Measurements from ENCODE around the gene PCED1B. TPM values are rescaled to one million over a fixed set of nuclear protein-coding genes. Genes with fewer than 3 reads are reported as not detected.

Gene PCED1B
- total and polyA plus RNA-seq, 9 donors: 0.22 to 0.94 (median 0.53) TPM

- H3K4me1 ChIP-seq (ENCODE audit: control insufficient read depth, insufficient read depth, low read length): no peaks in the 10 kb centered on the region
- no peaks in the 10 kb centered on the region for H3K9me3 ChIP-seq (replicated peaks; ENCODE audit: control insufficient read depth, low read depth, low read length)
- H3K27me3 ChIP-seq (ENCODE audit: control insufficient read depth, insufficient read depth, low read length): peaks cover 2% of the 10 kb centered on the region
- H3K4me3 ChIP-seq (ENCODE audit: low read length): no peak overlapping the region
- no peaks in the 10 kb centered on the region for H3K36me3 ChIP-seq (ENCODE audit: control insufficient read depth, insufficient read depth, low read length)
- no peak overlapping the region for H3K27ac ChIP-seq (ENCODE audit: low read length)
- no peak for DNase-seq
- WGBS (ENCODE audit: insufficient coverage): 80% methylated on average over 1 of the region's 1 CpG
These were observed 12.2 kb upstream of the PCED1B start for GRCh38 chr12:47067176-47067575.

- Histone ChIP-seq H3K27ac (ENCODE audit: low read length) (no peak overlapping the region), H3K36me3 (ENCODE audit: control insufficient read depth, insufficient read depth, low read length) (no peaks in the 10 kb centered on the region), H3K4me1 (ENCODE audit: control insufficient read depth, insufficient read depth, low read length) (no peaks in the 10 kb centered on the region), H3K9me3 (replicated peaks; ENCODE audit: control insufficient read depth, low read depth, low read length) (no peaks in the 10 kb centered on the region), H3K27me3 (ENCODE audit: control insufficient read depth, insufficient read depth, low read length) (peaks cover 2% of the 10 kb centered on the region), H3K4me3 (ENCODE audit: low read length) (no peak overlapping the region)
- WGBS (ENCODE audit: insufficient coverage): 0% methylated on average over 1 of the region's 5 CpGs
- no peak for DNase-seq
These were observed 11.5 kb upstream of the PCED1B start for GRCh38 chr12:47067771-47068431.

GRCh38 chr12:47068539-47068938 is 10.9 kb upstream of the PCED1B start:
- no peak overlapping the region for H3K27ac ChIP-seq (ENCODE audit: low read length)

GRCh38 chr12:47070310-47070709 is 9.1 kb upstream of the PCED1B start:
- no CpG with 5 or more reads among the region's 1 CpG for WGBS (ENCODE audit: insufficient coverage)
- Histone ChIP-seq H3K36me3 (ENCODE audit: control insufficient read depth, insufficient read depth, low read length) (no peaks in the 10 kb centered on the region), H3K4me3 (ENCODE audit: low read length) (no peak overlapping the region), H3K27me3 (ENCODE audit: control insufficient read depth, insufficient read depth, low read length) (peaks cover 2% of the 10 kb centered on the region), H3K4me1 (ENCODE audit: control insufficient read depth, insufficient read depth, low read length) (no peaks in the 10 kb centered on the region), H3K27ac (ENCODE audit: low read length) (no peak overlapping the region), H3K9me3 (replicated peaks; ENCODE audit: control insufficient read depth, low read depth, low read length) (no peaks in the 10 kb centered on the region)
- DNase-seq: no peak

More at GRCh38 chr12:47068539-47068938, 10.9 kb upstream of the PCED1B start:
- no peaks in the 10 kb centered on the region for H3K4me1 ChIP-seq (ENCODE audit: control insufficient read depth, insufficient read depth, low read length)
- H3K9me3 ChIP-seq (replicated peaks; ENCODE audit: control insufficient read depth, low read depth, low read length): no peaks in the 10 kb centered on the region
- peaks cover 2% of the 10 kb centered on the region for H3K27me3 ChIP-seq (ENCODE audit: control insufficient read depth, insufficient read depth, low read length)
- H3K36me3 ChIP-seq (ENCODE audit: control insufficient read depth, insufficient read depth, low read length): no peaks in the 10 kb centered on the region
- H3K4me3 ChIP-seq (ENCODE audit: low read length): no peak overlapping the region
- 37% methylated on average over 5 of the region's 6 CpGs for WGBS (ENCODE audit: insufficient coverage)
- no peak for DNase-seq

- Histone ChIP-seq H3K4me3 (ENCODE audit: low read length) (no peak overlapping the region), H3K4me1 (ENCODE audit: control insufficient read depth, insufficient read depth, low read length) (no peaks in the 10 kb centered on the region), H3K9me3 (replicated peaks; ENCODE audit: control insufficient read depth, low read depth, low read length) (no peaks in the 10 kb centered on the region), H3K36me3 (ENCODE audit: control insufficient read depth, insufficient read depth, low read length) (no peaks in the 10 kb centered on the region), H3K27me3 (ENCODE audit: control insufficient read depth, insufficient read depth, low read length) (peaks cover 2% of the 10 kb centered on the region), H3K27ac (ENCODE audit: low read length) (no peak overlapping the region)
- DNase-seq: no peak
- 64% methylated on average over 2 of the region's 5 CpGs for WGBS (ENCODE audit: insufficient coverage)
These were observed 8.1 kb upstream of the PCED1B start for GRCh38 chr12:47071241-47071852.

- H3K27ac ChIP-seq (ENCODE audit: low read length): no peak overlapping the region
- H3K4me1 ChIP-seq (ENCODE audit: control insufficient read depth, insufficient read depth, low read length): peaks cover 4% of the 10 kb centered on the region
- DNase-seq: no peak
- WGBS (ENCODE audit: insufficient coverage): no CpG with 5 or more reads among the region's 3 CpGs
- H3K9me3 ChIP-seq (replicated peaks; ENCODE audit: control insufficient read depth, low read depth, low read length): no peaks in the 10 kb centered on the region
- H3K36me3 ChIP-seq (ENCODE audit: control insufficient read depth, insufficient read depth, low read length): no peaks in the 10 kb centered on the region
- peaks cover 10% of the 10 kb centered on the region for H3K27me3 ChIP-seq (ENCODE audit: control insufficient read depth, insufficient read depth, low read length)
- H3K4me3 ChIP-seq (ENCODE audit: low read length): no peak overlapping the region
These were observed 5.5 kb upstream of the PCED1B start for GRCh38 chr12:47073951-47074350.

GRCh38 chr12:47074757-47075156 is 4.7 kb upstream of the PCED1B start:
- no peaks in the 10 kb centered on the region for H3K36me3 ChIP-seq (ENCODE audit: control insufficient read depth, insufficient read depth, low read length)
- H3K27ac ChIP-seq (ENCODE audit: low read length): no peak overlapping the region
- WGBS (ENCODE audit: insufficient coverage): no CpG with 5 or more reads among the region's 2 CpGs
- H3K27me3 ChIP-seq (ENCODE audit: control insufficient read depth, insufficient read depth, low read length): peaks cover 13% of the 10 kb centered on the region
- H3K9me3 ChIP-seq (replicated peaks; ENCODE audit: control insufficient read depth, low read depth, low read length): no peaks in the 10 kb centered on the region
- H3K4me3 ChIP-seq (ENCODE audit: low read length): no peak overlapping the region
- H3K4me1 ChIP-seq (ENCODE audit: control insufficient read depth, insufficient read depth, low read length): peaks cover 6% of the 10 kb centered on the region
- no peak for DNase-seq

- no peaks in the 10 kb centered on the region for H3K9me3 ChIP-seq (replicated peaks; ENCODE audit: control insufficient read depth, low read depth, low read length)
These were observed 4.0 kb upstream of the PCED1B start for GRCh38 chr12:47075192-47076084.

GRCh38 chr12:47077206-47078085 is 2.0 kb upstream of the PCED1B start:
- H3K9me3 ChIP-seq (replicated peaks; ENCODE audit: control insufficient read depth, low read depth, low read length): no peaks in the 10 kb centered on the region
- H3K36me3 ChIP-seq (ENCODE audit: control insufficient read depth, insufficient read depth, low read length): no peaks in the 10 kb centered on the region
- no peak for DNase-seq
- WGBS (ENCODE audit: insufficient coverage): 83% methylated on average over 15 of the region's 17 CpGs
- peaks cover 20% of the 10 kb centered on the region for H3K27me3 ChIP-seq (ENCODE audit: control insufficient read depth, insufficient read depth, low read length)
- no peak overlapping the region for H3K4me3 ChIP-seq (ENCODE audit: low read length)
- H3K27ac ChIP-seq (ENCODE audit: low read length): no peak overlapping the region
- peaks cover 14% of the 10 kb centered on the region for H3K4me1 ChIP-seq (ENCODE audit: control insufficient read depth, insufficient read depth, low read length)

More at GRCh38 chr12:47075192-47076084, 4.0 kb upstream of the PCED1B start:
- H3K4me3 ChIP-seq (ENCODE audit: low read length): no peak overlapping the region
- WGBS (ENCODE audit: insufficient coverage): 90% methylated on average over 4 of the region's 7 CpGs
- DNase-seq: no peak
- H3K4me1 ChIP-seq (ENCODE audit: control insufficient read depth, insufficient read depth, low read length): peaks cover 12% of the 10 kb centered on the region
- no peak overlapping the region for H3K27ac ChIP-seq (ENCODE audit: low read length)
- no peaks in the 10 kb centered on the region for H3K36me3 ChIP-seq (ENCODE audit: control insufficient read depth, insufficient read depth, low read length)
- peaks cover 18% of the 10 kb centered on the region for H3K27me3 ChIP-seq (ENCODE audit: control insufficient read depth, insufficient read depth, low read length)
